Stomach smooth muscle (tissue), 2 donors: Measurements from ENCODE around the gene ATP1B2.

Source experiments
- H3K27ac ChIP-seq: one replicate; pipeline ENCODE4 v1.7.0; 2013; ENCODE audit warnings: mild to moderate bottlenecking, low read length, inconsistent platforms
- H3K27me3 ChIP-seq, 2 donors: one replicate each; pipeline ENCODE4 v1.7.0; 2013; ENCODE audit warnings: low read length in 2 of 2; ENCODE audit not compliant: insufficient read depth in 2 of 2, control insufficient read depth in 1 of 2
- H3K36me3 ChIP-seq, 2 donors: one replicate each; pipeline ENCODE4 v1.7.0; 2013; ENCODE audit warnings: low read length in 2 of 2; ENCODE audit not compliant: control insufficient read depth in 2 of 2, insufficient read depth in 2 of 2
- H3K4me1 ChIP-seq: one replicate; pipeline ENCODE4 v1.7.0; 2013; ENCODE audit warnings: low read length; ENCODE audit not compliant: control insufficient read depth, insufficient read depth
- H3K4me3 ChIP-seq, 2 donors: one replicate each; pipeline ENCODE4 v1.7.0; 2013; ENCODE audit warnings: low read length in 2 of 2
- H3K9ac ChIP-seq, 2 donors: one replicate each; pipeline ENCODE4 v1.7.0; 2013; ENCODE audit warnings: low read length in 2 of 2, mild to moderate bottlenecking in 1 of 2
- H3K9me3 ChIP-seq, 2 donors: one replicate each; pipeline ENCODE4 v1.7.0; 2013; ENCODE audit warnings: low read length in 2 of 2; ENCODE audit not compliant: control insufficient read depth in 2 of 2
- donor health status: healthy.
- donor health status: Pancreatic carcinoma.

ATP1B2 gene

DNA sequence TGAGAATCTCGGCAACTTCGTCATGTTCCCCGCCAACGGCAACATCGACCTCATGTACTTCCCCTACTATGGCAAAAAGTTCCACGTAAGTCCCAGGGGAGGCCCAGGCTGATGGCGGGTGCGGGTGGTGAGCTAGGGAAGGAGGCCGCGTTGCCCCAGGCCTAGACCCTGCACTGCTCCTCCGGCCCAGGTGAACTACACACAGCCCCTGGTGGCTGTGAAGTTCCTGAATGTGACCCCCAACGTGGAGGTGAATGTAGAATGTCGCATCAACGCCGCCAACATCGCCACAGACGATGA is 4.8 kb downstream of the ATP1B2 start:
- H3K27me3 ChIP-seq, result peaks cover 0 to 13% of the 10 kb centered on the region in 2 donors
- no peaks in the 10 kb centered on the region for H3K9me3 ChIP-seq
- no peak overlapping the region for H3K9ac ChIP-seq
- H3K27ac ChIP-seq, result no peak overlapping the region
- H3K4me3 ChIP-seq, result no peak overlapping the region
- H3K36me3 ChIP-seq, result no peaks in the 10 kb centered on the region
- H3K4me1 ChIP-seq, result peaks cover 25% of the 10 kb centered on the region

DNA sequence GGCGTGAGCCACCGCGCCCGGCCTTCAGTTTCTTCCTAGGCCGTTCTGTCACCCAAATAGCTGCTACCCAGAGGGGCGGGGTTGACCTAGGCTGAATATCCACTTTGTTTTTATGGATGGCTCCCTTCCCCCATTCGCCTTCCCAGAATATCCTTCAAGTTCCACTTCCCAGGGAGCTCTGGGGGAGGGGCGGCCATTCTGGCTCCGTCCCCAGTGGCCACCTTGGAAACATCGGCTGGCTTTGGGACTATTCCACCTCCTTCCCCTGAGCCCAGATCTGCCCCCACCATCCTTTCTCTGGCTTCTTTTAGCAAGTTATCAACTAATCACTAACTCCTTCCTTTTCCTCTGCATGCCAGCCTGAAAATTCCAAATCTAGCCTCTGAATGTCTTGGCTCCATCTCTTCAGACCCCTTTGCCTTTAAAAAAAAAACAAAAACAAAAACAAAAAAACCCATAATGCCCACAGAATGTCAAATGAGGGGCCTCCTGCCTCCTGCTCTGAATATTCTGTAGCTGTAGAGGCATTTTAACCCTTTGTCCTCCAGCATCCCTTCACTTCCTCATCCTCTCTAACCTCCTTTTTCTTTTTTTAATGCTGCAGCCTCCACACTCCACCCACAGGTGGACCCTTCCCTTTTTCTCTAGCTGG is 6.4 kb downstream of the ATP1B2 start:
- H3K27me3 ChIP-seq, result peaks cover 0 to 4% of the 10 kb centered on the region in 2 donors
- peak overlapping the region; percentile 37 for H3K27ac ChIP-seq
- no peak overlapping the region for H3K9ac ChIP-seq
- peaks cover 13% of the 10 kb centered on the region for H3K4me1 ChIP-seq
- no peaks in the 10 kb centered on the region for H3K36me3 ChIP-seq
- no peaks in the 10 kb centered on the region for H3K9me3 ChIP-seq
- H3K4me3 ChIP-seq, result no peak overlapping the region

DNA sequence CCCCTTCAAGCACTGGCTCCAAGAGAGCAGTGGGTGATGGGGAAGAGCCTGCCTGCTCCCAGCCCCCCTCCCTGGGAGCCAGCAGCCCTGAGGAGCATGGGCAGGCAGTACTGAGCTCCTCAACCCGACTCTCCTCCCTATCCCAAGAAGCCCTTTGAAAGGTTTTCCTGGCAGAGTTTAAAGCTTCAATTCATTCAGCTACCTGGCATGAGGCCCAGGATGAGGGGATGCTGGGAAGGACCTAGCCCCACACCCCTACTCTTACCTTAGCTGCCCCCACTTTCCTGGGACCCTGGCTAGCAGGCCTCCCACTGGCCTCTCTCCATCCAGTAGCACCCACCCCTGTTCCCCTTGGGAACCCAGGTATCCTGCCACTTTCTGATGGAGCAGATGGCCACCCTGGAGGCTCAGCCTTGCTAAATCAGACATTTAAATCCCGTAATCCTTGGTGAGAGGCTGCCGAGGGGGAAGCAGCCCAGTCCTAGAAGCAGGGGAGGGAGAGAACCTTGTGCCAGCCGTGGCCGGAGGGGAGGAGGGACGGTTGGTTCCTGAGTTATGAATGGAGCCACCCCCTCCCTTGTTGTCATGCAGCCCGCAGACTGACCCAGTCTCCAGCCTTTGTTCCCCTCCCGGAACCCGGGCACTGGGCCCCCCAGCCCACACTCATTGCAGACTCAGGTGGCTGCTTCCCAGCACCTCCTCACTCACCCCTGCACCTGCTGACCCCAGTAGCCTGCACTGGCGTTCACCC is 17.1 kb downstream of the ATP1B2 start:
- Histone ChIP-seq H3K4me3 (no peak overlapping the region), H3K27me3 (no peaks in the 10 kb centered on the region), H3K9me3 (no peaks in the 10 kb centered on the region), H3K4me1 (peaks cover 2% of the 10 kb centered on the region), H3K27ac (no peak overlapping the region), H3K9ac (no peak overlapping the region), H3K36me3 (peaks cover 19 to 24% of the 10 kb centered on the region in 2 donors)

DNA sequence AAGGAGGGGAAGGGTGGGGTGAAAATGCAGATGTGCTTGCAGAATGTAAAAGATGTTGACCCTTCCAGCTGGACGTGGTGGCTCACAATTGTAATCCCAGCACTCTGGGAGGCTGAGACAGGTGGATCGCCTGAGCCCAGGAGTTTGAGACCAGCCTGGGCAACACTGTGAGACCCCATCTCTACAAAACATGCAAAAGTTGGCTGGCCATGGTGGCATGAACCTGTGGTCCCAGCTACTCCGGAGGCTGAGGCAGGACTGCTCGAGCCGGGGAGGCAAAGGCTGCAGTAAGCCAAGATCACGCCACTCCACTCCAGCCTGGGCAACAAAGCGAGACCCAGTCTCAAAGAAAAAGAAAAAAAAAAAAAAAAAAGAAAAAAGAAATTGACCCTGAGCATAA is 17.8 kb downstream of the ATP1B2 start:
- H3K4me3 ChIP-seq, result no peak overlapping the region
- H3K4me1 ChIP-seq, result peaks cover 2% of the 10 kb centered on the region
- no peak overlapping the region for H3K27ac ChIP-seq
- peaks cover 22 to 29% of the 10 kb centered on the region in 2 donors for H3K36me3 ChIP-seq
- H3K9ac ChIP-seq, result no peak overlapping the region
- no peaks in the 10 kb centered on the region for H3K27me3 ChIP-seq
- peaks cover 0 to 3% of the 10 kb centered on the region in 2 donors for H3K9me3 ChIP-seq

DNA sequence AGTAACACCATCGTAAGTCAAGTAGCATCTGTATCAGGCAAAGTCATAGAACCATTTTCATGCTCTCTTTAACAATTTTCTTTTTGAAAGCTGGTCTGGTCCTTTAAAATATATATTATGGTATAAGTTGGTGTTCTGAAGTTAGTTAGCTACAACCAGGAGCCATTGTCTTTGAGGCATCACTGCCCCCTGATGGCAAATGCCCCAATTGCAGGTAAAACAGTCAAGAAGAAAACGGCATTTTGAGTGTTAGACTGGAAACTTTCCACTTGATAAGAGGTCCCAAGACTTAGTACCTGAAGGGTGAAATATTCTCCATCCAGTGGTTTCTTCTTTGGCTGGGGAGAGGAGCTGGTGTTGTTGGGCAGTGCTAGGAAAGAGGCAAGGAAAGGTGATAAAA is 22.5 kb downstream of the ATP1B2 start:
- no peak overlapping the region for H3K4me3 ChIP-seq
- no peaks in the 10 kb centered on the region for H3K4me1 ChIP-seq
- no peak overlapping the region for H3K27ac ChIP-seq
- H3K9me3 ChIP-seq, result peaks cover 0 to 6% of the 10 kb centered on the region in 2 donors
- H3K27me3 ChIP-seq, result no peaks in the 10 kb centered on the region
- H3K36me3 ChIP-seq, result peaks cover 33 to 40% of the 10 kb centered on the region in 2 donors
- no peak overlapping the region for H3K9ac ChIP-seq

DNA sequence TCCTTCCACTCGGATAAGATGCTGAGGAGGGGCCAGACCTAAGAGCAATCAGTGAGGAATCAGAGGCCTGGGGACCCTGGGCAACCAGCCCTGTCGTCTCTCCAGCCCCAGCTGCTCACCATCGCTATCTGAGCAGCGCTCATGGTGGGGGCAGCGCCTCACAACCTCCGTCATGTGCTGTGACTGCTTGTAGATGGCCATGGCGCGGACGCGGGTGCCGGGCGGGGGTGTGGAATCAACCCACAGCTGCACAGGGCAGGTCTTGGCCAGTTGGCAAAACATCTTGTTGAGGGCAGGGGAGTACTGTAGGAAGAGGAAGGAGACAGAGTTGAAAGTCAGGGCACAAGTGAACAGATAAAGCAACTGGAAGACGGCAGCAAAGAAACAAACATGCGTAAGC is 24.2 kb downstream of the ATP1B2 start:
- no peak overlapping the region for H3K27ac ChIP-seq
- H3K27me3 ChIP-seq, result no peaks in the 10 kb centered on the region
- H3K4me1 ChIP-seq, result no peaks in the 10 kb centered on the region
- H3K36me3 ChIP-seq, result peaks cover 26 to 34% of the 10 kb centered on the region in 2 donors
- peaks cover 0 to 6% of the 10 kb centered on the region in 2 donors for H3K9me3 ChIP-seq
- no peak overlapping the region for H3K4me3 ChIP-seq
- no peak overlapping the region for H3K9ac ChIP-seq

DNA sequence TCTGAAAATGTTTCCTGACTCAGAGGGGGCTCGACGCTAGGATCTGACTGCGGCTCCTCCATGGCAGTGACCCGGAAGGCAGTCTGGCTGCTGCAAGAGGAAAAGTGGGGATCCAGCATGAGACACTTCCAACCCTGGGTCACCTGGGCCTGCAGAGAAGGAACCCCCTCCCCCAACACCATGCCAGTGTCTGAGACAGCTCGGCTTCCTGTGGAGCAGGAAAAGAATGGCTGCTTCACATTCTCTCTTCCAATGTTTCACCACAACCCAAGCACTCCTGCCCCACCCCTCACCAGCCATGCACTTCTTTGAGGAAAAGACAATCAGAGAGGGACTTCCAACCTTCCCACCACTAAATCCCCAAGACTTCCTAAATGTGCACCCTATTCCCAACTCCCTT is 25.8 kb downstream of the ATP1B2 start:
- Histone ChIP-seq H3K4me1 (no peaks in the 10 kb centered on the region), H3K9ac (no peak overlapping the region), H3K27me3 (no peaks in the 10 kb centered on the region), H3K9me3 (peaks cover 0 to 6% of the 10 kb centered on the region in 2 donors), H3K36me3 (peaks cover 20 to 22% of the 10 kb centered on the region in 2 donors), H3K4me3 (no peak overlapping the region), H3K27ac (no peak overlapping the region)

DNA sequence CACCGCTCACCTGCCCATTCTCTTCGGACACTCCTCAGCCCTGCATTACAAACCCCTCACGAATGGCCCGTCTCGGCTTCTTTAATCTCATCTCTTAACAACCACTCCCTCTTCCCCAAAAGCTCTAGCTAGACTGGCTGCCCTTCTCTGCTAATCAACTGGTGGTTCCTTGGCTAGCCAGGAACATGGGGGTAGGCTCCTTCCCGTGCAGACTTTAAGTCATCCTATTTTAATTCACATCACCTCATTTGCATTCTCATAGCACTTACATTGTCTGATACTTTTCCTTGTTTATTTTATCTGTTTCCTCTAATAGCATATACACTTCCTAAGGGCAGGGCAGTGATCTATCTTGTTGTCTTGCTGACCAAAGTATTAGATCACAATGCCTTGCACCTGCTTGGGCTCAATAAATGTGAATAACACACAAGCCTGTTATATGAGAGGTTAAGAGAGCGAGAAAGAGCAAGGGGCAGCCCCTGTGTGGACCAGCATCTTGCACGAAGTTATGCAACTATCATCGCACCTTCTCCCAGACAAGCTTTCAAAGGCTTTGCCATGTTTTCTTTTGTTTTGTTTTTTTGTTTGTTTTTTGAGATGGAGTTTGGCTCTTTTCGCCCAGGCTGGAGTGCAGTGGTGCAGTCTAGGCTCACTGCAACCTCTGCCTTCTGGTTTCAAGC is 26.8 kb downstream of the ATP1B2 start:
- Histone ChIP-seq H3K27ac (no peak overlapping the region), H3K36me3 (peaks cover 19 to 20% of the 10 kb centered on the region in 2 donors), H3K4me3 (no peak overlapping the region), H3K9me3 (peaks cover 0 to 6% of the 10 kb centered on the region in 2 donors), H3K9ac (no peak overlapping the region), H3K27me3 (no peaks in the 10 kb centered on the region), H3K4me1 (no peaks in the 10 kb centered on the region)

DNA sequence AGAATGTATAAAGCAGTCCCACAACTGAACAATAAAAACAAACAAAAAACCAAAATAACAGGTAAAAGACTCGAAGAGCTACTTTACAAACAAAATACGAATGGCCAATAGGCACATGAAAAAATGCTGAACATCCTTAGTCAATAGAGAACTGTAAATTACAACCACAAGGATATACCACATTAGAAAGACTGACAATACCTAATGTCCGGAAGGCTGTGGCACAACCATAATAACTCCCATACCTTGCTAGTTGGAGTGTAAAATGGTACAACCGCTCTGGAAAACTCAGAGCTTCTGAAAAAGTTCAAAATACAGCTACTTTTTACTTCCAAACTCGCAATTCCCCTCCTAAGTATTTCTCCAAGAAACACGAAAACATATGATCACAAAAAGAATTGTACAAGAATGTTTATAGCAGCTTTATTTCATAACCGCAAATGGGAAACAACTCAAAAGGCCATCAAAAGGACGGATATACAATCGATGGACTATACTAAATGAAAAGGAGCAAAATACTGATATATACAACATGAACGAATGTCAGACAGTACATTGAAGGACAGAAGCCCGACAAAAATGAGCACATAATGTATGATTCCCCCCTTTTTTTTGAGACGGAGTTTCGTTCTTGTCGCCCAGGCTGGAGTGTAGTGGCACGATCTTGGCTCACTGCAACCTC is 34.3 kb downstream of the ATP1B2 start:
- no peaks in the 10 kb centered on the region for H3K27me3 ChIP-seq
- H3K9me3 ChIP-seq, result no peaks in the 10 kb centered on the region
- H3K9ac ChIP-seq, result peak overlapping the region; percentile 96 to 99
- no peaks in the 10 kb centered on the region for H3K36me3 ChIP-seq
- peaks cover 19% of the 10 kb centered on the region for H3K4me1 ChIP-seq
- H3K27ac ChIP-seq, result peak overlapping the region; percentile 98
- peak overlapping the region; percentile 99 to 100 for H3K4me3 ChIP-seq

DNA sequence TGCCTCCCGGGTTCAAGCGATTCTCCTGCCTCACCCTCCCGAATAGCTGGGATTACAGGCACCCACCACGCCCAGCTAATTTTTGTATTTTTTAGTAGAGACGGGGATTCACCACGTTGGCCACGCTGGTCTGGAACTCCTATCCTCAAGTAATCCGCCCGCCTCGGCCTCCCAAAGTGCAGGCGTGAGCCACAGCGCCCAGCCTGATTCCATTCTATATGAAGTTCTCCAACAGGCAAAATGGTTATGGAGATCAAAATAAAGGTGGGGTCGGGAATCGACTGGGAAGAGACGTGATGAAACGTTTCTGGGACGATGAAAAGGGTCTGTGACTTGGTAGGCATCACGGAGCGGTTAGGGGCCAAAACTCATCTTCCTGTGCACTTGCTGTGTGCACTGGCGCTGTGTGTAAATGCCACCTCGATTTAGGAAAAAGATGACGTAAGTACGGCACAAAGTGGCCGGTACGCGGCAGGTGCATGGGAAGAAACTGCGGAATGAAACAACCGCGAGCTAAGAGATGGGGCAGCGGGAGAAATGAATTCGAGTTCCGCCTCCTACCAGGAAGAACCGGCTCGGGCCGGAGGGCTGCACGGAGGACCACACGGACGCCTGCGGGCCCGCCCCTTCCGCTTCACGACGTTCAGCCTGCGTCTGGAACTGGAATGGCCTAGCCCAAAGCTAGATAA is 35.0 kb downstream of the ATP1B2 start:
- Histone ChIP-seq H3K4me3 (peak overlapping the region; percentile 99 to 100), H3K9ac (peak overlapping the region; percentile 96 to 99), H3K36me3 (no peaks in the 10 kb centered on the region), H3K4me1 (peaks cover 19% of the 10 kb centered on the region), H3K27me3 (no peaks in the 10 kb centered on the region), H3K27ac (peak overlapping the region; percentile 98), H3K9me3 (no peaks in the 10 kb centered on the region)
